Germinal center (tissue), 1 donor: Measurements from ENCODE around the gene AMPD2.

Source experiments
- DNase-seq: peaks from one replicate; pipeline ENCODE4 v3.0.0; 2012; ENCODE audit warnings: mixed read lengths, low spot score

The AMPD2 gene

DNA sequence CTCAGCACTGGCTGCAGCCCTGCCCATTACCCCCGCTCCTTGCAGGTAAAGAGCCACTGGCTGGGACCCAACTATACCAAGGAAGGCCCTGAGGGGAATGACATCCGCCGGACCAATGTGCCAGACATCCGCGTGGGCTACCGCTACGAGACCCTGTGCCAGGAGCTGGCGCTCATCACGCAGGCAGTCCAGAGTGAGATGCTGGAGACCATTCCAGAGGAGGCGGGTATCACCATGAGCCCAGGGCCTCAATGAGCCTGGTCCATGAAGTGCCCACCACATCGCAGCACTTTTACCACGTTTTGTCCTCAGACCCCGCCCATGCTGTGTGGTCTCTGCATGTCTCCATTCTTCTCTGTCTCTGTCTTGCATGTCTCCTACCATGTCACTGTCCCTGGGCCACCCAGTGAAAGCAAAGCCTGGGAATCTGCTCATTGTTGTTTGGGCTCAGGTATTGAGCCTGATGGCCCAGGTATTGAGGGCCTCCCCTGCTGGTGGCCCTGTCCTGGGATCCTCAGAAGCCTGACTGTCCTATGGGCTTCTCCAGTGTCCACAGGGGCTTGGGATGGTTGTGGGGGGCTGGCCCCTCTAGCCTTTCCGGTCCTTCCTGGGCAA is 11.4 kb downstream of the AMPD2 start:
- DNase-seq = no peak

- DNase-seq = no peak
Measured at GRCh38 chr1:109631513-109632505, 12.2 kb downstream of the AMPD2 start.

GRCh38 chr1:109632671-109633346 is 13.2 kb downstream of the AMPD2 start:
- DNase-seq = no peak

DNA sequence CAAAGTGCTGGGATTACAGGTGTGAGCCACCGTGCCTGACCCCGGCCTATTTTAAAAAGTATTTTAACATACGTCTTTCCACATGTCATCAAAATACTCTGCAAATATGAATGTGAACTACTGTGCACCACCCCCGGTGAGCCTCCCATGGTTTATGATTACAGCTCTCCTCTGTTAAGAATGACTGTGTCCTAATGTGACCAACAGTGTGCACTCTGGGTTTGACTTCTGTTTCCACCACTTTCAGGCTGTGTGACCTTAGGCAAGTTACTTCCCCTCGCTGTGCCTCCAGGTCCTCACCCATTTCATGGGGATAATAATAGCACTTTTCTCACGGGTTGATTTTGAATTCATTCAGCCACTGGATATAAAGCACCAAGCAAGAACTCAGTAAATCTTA is 14.7 kb downstream of the AMPD2 start:
- DNase-seq = no peak

DNA sequence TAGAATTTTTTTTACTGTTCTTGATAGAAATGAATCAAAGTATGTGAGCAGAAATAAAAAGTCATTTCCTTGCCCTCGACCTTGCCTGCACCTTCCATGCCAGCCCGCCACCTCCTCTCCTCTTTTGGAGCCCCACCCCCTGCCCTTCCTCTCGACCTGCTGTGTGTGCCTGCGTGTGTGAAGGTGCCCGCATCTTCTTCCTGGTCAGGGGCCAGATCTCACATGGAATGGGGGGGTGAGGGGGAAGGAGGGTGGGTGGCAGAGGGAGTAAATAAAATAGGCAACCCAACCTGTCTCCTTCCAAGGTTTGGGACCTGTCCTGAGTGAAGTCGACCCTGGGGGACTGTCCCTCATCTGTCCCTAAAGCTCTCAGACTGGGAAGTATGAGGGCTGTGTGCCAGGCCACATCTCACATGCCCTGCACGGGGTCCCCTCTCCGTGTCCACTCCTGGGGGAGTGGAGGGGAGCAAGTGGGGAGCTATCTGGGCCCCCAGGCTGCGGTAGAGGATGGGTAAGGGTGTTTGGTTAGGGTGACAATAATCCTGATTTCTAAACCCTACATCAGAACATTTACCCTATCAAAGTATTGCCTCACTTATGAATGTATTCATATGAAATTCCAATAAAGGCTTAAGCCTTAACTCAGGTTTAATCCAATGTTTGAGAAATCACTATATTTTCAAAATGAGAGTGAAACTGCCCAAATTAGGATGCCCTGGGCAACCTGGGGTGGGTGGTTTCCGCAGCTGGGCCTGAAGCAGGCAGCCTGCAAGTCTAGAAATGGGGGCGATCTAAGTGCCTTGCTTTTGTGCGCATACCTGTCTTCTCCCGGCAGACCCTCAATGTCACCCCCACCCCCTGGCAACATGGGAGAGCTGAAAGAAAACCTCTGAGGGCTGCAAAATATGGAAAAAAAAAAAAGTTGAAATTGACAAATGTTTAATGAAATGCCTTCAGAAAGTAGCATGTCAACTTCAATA is 15.4 kb downstream of the AMPD2 start:
- no peak for DNase-seq

- no peak for DNase-seq
Measured at GRCh38 chr1:109635862-109636200, 16.2 kb downstream of the AMPD2 start.

GRCh38 chr1:109636201-109636952 is 16.7 kb downstream of the AMPD2 start:
- DNase-seq = no peak

DNA sequence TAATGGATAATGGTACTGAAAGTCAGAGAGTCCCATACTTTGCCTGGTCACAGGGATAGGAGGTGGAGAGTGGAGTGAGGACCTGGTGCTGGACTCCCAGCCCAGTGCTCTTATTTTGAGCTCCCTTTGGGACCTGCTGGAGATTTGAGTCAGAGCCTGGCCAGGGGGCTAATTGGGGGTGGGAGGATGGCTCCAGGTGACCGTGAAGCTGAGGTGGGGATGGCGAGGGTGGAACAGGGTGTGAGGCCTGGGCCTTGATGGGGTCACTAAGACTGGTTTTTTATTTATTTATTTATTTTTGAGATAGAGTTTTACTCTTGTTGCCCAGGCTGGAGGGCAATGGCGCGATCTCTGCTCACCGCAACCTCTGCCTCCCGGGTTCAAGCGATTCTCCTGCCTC is 17.8 kb downstream of the AMPD2 start:
- DNase-seq = no peak

DNA sequence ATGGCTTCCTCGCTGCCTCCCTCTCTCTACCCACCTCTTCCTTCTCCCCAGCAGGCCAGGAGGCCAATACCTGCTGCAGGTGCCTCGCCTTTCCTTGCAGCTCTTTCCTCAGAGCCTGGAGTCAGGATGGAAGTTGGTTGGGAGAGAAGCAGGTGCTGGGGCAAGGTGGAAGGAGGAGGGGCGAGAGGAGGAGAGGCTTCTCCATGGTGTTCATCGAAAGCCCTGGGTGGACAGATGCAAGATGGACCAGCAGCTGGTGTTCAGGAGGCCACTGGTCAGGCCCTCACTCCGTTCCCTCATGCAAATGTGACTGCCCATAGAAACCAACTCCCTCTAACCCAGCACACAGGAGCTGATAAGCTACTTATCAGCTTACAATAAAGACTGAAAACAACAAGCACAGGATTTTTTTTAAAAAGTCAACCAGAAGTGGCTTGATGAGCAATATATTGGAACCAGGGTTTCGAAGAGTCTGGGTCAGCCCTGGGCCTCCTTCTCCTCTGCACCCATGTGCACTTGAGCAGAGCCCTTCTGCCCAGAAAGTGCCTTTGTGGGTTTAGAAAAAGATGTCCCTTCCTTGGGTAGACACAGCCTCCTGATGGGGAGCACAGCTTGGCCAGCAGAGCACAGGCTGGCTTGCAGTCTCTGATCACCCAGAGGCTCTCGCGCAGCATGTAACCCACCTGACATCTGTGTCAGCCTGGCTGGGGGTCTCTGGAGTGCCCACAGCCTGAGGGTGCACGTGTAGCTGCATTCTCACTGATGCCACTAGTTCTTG is 19.6 kb downstream of the AMPD2 start:
- DNase-seq = no peak

DNA sequence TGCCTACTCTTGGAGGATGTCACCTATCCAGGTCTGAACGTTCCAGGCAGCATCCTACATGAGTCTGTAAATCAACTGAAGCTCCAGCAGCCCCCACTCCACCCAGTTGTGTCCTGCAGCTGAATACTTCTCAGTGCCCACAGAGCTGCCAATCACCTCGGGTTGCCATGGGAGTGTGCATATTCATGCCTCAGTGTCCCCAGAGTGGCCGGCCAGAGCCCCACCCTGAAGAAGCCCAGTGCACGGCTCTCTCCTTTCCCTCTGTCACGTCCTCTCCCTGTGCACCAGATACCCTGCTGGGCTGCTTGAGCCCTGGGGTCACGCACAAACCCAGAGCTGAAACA is 20.2 kb downstream of the AMPD2 start:
- no peak for DNase-seq

DNA sequence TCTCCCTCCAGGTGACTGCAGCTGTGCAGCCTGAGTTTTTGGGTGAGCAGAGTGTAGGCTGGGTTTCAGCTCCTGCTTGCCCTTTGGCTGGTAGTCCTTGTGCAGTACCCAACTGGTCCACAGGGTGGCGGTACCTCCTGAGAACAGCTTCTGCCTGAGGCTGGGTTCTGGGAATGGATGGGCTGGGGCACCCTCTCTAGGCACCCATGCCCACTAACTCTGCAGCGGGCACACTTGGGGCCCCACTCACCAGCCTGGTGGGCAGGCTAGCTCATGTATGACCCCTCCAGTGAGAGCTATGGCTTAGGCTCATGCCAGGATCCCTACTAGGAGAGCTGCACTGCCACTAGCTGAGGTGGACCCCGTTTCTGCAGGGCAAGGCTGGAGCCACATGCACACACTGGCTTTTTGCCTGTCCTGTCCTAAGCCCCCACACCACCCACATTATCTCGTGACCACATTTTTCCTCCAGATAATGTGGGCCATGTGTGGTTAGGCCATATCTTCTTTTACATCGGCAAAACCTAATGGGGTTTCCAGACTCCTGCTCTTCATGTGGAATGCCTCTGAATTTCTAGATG is 20.7 kb downstream of the AMPD2 start:
- peak; percentile 65 for DNase-seq

DNA sequence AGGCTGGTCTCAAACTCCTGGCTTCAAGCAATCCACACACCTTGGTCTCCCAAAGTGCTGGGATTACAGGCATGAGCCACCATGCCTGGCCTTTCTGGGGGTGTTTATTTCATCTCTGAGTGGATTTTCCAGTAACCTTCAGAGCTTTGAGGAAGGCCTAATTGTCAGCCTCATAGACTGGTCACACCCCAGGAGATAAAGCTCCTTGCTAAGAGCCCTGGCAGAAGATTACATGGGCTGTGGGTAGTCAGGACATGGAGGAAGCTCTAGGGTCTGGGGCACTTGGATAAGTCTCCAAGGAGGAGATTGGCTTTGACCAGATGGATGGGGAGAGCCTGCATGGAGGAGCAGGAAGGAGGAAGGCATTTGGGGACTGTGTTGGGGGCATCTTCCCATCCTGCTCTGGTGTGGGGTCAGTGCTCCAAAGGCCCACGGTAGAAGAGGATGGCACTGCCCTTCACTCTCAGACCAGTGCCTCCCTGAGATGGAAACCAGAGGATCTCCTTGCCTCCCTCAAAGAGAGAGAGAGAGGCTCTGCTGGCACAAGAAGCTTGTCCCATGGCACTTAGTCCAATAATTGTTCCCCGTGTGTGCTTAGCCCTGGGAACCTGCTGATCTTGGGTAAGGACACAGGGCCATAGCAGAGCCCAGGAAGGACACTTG is 21.6 kb downstream of the AMPD2 start:
- DNase-seq = no peak

DNA sequence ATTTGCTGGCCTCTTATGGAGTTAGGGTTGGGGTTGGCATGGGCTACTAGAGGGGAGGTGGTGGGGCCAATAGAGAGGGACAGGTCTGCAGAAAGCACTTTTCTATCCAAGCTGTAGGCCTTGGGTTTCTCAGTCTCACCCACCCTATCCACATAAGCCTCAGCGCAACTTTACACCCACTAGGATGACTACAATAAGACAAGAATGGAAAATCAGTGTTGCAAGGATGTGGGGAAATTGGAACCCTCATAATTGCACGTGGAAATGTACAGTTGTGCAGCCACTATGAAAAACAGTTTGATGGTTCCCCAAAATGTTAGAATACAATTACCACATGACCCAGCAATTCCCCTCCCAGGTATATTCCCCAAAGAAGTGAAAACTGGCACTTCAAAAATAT is 22.2 kb downstream of the AMPD2 start:
- no peak for DNase-seq

DNA sequence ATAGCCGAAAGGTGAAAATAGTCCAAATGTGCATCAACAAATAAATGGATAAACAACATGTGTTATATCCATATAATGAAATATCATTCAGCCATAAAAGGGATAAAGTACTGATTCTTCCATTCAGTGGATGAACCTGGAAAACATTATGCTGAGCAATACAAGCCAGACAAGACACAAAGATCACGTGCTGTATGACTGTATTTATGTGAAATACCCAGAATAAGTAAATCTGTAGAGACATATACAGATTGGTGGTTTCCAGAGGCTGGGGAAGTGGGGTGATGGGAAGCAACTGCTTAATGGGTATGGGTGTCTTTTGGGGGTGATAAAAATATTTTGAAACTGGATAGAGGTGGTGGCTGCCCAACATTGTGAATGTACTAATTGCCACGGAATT is 23.0 kb downstream of the AMPD2 start:
- no peak for DNase-seq

- peak; percentile 77 for DNase-seq
Measured at GRCh38 chr1:109643385-109644230, 24.0 kb downstream of the AMPD2 start.

DNA sequence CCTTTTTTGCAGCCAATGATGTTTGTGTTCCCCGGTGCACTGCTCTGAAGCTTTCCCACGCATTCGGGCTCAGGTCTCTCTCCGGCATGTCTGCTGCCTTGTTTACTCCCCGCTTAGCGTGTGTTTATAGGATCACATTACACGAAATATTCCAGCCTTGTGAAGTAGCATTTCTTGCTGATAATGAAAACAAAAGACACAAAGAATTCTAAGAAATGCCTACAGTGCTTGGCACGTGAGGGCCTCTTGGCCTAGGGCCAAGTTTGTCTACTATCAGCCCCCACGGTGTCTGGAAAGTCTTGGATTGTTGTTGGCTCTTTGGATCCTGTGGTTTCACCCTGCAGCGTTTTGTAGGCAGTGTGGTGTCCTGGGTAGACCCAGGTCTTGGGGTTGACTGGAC is 25.0 kb downstream of the AMPD2 start:
- no peak for DNase-seq

- DNase-seq = no peak
Measured at GRCh38 chr1:109649491-109649914, 29.9 kb downstream of the AMPD2 start.

DNA sequence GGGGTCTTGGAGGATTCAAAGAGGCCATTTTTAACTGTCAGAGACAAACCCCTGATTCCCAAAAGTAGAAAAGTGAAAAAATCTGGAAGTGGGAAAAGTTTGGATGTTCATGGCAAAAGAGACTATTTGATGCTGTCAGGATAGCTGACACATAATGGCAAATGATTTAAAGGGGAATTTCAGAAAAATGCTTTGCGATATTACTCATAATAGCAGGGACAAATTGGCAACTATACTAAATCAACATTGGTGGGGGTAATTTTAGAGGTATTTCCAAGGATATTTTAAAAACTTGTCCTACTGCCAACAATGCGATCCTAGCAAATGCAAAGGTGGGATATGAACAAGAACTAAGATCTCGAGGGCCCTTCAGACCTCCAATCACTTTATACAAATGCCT is 31.0 kb downstream of the AMPD2 start:
- no peak for DNase-seq
